GM19240 (cell line): ENCODE data around the gene CDC26.
"Not testable (repeated sequence)": the region's sequence is repeated elsewhere in the genome, so short reads cannot be mapped to it uniquely, and the experiment has no call there.

ENCODE experiments used
- DNase-seq: peaks from one replicate; pipeline ENCODE4 v3.0.0; 2011; ENCODE audit warnings: low spot score; ENCODE audit not compliant: insufficient read length

CDC26 gene

GRCh38 chr9:113293285-113293878, 18.0 kb upstream of the CDC26 start:
- no peak for DNase-seq

- DNase-seq: no peak
These were observed 14.8 kb upstream of the CDC26 start for GRCh38 chr9:113290052-113290607.

DNA sequence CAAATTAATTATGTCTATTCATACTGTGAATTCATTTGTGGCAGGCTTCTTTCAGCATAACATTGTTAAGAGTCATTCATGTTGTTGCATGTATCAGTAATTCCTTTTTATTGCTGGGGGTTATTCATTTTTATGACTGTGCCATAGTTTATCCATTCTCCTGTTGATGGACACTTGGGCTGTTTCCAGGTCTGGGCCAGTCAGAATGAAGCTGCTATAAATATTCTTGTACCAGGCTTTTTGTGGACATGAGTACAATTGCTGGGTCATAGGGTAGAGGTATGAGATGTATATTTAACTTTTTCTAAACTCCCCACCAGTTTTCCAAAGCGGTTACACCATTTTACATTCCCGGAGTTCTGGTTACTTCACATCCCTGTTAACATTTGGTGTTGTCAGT, 13.7 kb upstream of the CDC26 start:
- DNase-seq: no peak

DNA sequence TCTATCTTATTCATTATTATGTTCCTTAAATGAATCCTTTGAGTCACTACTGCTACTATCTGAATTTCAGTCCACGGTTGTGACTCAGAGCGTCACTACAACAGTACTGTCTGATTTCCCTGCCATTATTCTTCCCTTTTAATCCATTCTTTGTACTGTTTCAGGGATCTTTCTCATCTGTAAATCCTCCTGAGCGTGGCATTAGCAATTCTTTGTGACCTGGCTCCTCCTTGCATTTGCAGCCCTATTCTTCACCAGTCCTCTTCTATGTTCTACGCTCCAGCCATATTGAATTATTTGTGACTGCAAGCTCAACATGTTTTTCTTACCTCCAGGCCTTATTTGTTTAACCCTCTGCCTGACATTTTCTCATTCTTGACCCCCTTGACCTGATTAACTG, 6.0 kb upstream of the CDC26 start:
- DNase-seq: no peak

GRCh38 chr9:113278840-113279239, 3.5 kb upstream of the CDC26 start:
- no peak for DNase-seq

- DNase-seq: peak; percentile 29
These were observed 757 bp downstream of the CDC26 start for GRCh38 chr9:113274474-113275156.

- no peak for DNase-seq
These were observed 5.5 kb downstream of the CDC26 start for GRCh38 chr9:113269871-113270270.

DNA sequence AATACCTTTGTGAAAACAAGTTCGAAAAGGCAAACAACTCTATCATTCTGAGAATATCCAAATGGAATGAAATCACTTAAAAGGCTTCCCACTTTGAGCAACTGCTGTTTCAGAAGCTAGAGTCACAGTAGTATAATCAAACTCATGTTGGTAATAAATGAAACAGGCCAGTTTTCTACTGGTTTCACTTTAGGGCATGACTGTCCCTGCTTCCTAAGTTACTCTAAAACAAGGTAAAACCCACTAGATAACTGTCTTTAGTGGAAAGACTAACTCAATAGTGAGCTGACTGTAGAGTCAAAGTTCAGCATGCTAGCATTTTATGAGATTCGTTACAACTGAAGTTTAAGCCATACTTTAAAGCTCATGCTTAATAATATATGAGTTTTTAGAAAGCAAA, 6.0 kb downstream of the CDC26 start:
- no peak for DNase-seq

GRCh38 chr9:113267911-113268566, 7.3 kb downstream of the CDC26 start:
- no peak for DNase-seq

- no peak for DNase-seq
These were observed 9.2 kb downstream of the CDC26 start for GRCh38 chr9:113266174-113266573.

GRCh38 chr9:113261917-113262671, 13.3 kb downstream of the CDC26 start:
- DNase-seq: no peak

DNA sequence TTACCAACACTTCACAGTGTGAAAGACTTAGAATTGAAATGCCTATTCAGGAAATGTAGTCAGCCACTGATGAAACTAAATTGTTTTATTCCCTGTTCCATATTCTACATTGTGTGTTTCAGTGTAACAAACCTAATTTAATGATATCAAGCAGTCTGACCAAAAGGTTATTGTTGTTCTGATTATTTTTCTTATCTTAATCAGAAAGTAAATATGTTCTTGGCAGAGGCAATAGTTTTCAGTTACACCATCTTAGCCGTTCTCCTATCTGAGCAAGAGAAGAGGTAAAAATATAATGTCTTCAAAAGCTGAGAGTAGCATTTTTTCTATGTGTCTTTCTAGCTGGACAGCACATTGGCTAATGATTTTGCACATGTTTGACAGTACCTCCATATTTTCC, 17.1 kb downstream of the CDC26 start:
- no peak for DNase-seq

DNA sequence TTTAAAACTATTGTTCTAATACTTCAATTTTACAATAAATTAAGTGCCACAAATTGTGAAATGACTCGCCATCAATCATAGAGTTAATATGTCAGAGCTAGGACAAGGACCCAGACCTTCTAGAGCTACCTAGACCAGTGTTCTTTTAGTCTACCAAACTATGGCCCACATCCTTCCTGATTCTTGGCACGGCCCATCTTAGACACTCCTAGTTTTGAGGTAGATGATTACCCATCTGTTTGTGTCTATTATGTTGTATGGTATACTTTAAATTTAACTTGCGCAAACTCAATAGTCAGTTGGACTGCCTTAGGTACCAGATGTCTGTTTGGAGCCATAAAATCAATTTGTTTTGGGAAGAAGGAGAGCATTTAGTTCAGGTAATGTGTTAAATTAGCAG, 17.5 kb downstream of the CDC26 start:
- DNase-seq: no peak

GRCh38 chr9:113255438-113255837, 19.9 kb downstream of the CDC26 start:
- no peak for DNase-seq

GRCh38 chr9:113254991-113255390, 20.4 kb downstream of the CDC26 start:
- DNase-seq: no peak

GRCh38 chr9:113250807-113251206, 24.6 kb downstream of the CDC26 start:
- no peak for DNase-seq

- not testable (repeated sequence) for DNase-seq
These were observed 25.7 kb downstream of the CDC26 start for GRCh38 chr9:113249661-113250060.

GRCh38 chr9:113247640-113248039, 27.7 kb downstream of the CDC26 start:
- DNase-seq: no peak

- no peak for DNase-seq
These were observed 28.4 kb downstream of the CDC26 start for GRCh38 chr9:113246928-113247327.

- DNase-seq: no peak
These were observed 29.5 kb downstream of the CDC26 start for GRCh38 chr9:113245894-113246293.

- no peak for DNase-seq
These were observed 30.8 kb downstream of the CDC26 start for GRCh38 chr9:113244556-113244955.

DNA sequence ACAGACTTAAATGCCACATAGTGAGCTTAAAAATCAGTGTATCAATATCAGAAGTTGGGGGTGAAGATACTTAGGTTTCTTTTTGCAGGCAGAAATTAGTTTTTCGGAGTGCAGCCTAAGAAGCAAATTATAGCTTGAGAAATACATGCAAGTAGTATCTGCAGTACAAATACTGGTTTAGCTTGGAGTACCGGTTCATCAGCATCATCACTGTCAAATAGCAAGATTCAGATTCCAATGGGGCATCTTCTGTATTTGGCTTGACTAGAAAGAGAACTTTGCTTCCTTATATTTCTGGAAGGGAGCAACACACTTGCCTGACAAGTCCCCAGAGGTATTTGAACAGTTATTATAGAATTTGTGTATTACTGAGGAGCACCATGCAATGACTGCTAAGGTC, 34.2 kb downstream of the CDC26 start:
- DNase-seq: no peak
